Stimulated activated effector memory CD8-positive, alpha-beta T cell treated with anti-CD3 and anti-CD28 coated beads, Interleukin-12 subunit alpha, Interleukin-12 subunit beta, amount 100 ng/mL, for 72 hours (primary cell): Measurements from ENCODE around the gene GGT6.
A peak's percentile ranks its signal among the peaks of the same experiment; 100 is the strongest.

Experiments
- ATAC-seq: fragments of 150-1000 bp; cut with Tn5 transposase; 2 replicates; pipeline ENCODE4 v1.10.0; 2021
- DNase-seq, 2 donors: peaks; one replicate each; pipeline ENCODE4 v3.0.0; 2021 to 2022; ENCODE audit warnings: low spot score in 2 of 2
- H3K27ac Mint-ChIP-seq: one replicate; pipeline ENCODE4 v1.8.0; 2022; ENCODE audit warnings: mild to moderate bottlenecking, mixed read lengths
- H3K36me3 Mint-ChIP-seq: one replicate; pipeline ENCODE4 v1.8.0; 2022; ENCODE audit warnings: mild to moderate bottlenecking, mixed read lengths
- H3K4me1 Mint-ChIP-seq: one replicate; pipeline ENCODE4 v1.8.0; 2022; ENCODE audit warnings: mixed read lengths
- H3K4me3 Mint-ChIP-seq: one replicate; pipeline ENCODE4 v1.8.0; 2022; ENCODE audit warnings: mild to moderate bottlenecking, mixed read lengths
- H3K9me3 Mint-ChIP-seq: one replicate; pipeline ENCODE4 v1.8.0; 2022; ENCODE audit warnings: mixed read lengths

The GGT6 gene

GRCh38 chr17:4554997-4555799 is 5.2 kb downstream of the GGT6 start, which contains the start of gene MYBBP1A:
Gene MYBBP1A, minus strand, starts transcription at chr17:4555384. Its CDS starts 60 bp downstream, at chr17:4555324.
- H3K36me3 Mint-ChIP-seq, result peaks cover 54% of the 10 kb centered on the region
- H3K4me3 Mint-ChIP-seq, result peak within 1 kb of the TSS; percentile 89
- peak; percentile 94 for ATAC-seq
- peak; percentile 93 to 97 for DNase-seq
- H3K4me1 Mint-ChIP-seq, result peaks cover 32% of the 10 kb centered on the region
- H3K9me3 Mint-ChIP-seq, result no peaks in the 10 kb centered on the region
- peak within 1 kb of the TSS; percentile 95 for H3K27ac Mint-ChIP-seq

- DNase-seq (no peak), ATAC-seq (peak; percentile 2)
- H3K9me3 Mint-ChIP-seq, result no peaks in the 10 kb centered on the region
- H3K4me3 Mint-ChIP-seq, result peak overlapping the region; percentile 89
- peak overlapping the region; percentile 95 for H3K27ac Mint-ChIP-seq
- peaks cover 32% of the 10 kb centered on the region for H3K4me1 Mint-ChIP-seq
- peaks cover 60% of the 10 kb centered on the region for H3K36me3 Mint-ChIP-seq
Measured at GRCh38 chr17:4554441-4554996, 5.9 kb downstream of the GGT6 start.

- peak overlapping the region; percentile 89 for H3K4me3 Mint-ChIP-seq
- H3K36me3 Mint-ChIP-seq, result peaks cover 66% of the 10 kb centered on the region
- peak overlapping the region; percentile 95 for H3K27ac Mint-ChIP-seq
- DNase-seq, result no peak
- H3K9me3 Mint-ChIP-seq, result no peaks in the 10 kb centered on the region
- ATAC-seq, result no peak
- H3K4me1 Mint-ChIP-seq, result peaks cover 32% of the 10 kb centered on the region
Measured at GRCh38 chr17:4553669-4554068, 6.7 kb downstream of the GGT6 start.

GRCh38 chr17:4551796-4552525 is 8.4 kb downstream of the GGT6 start:
- H3K9me3 Mint-ChIP-seq, result no peaks in the 10 kb centered on the region
- ATAC-seq, result no peak
- H3K4me1 Mint-ChIP-seq, result peaks cover 27% of the 10 kb centered on the region
- H3K36me3 Mint-ChIP-seq, result peaks cover 82% of the 10 kb centered on the region
- H3K4me3 Mint-ChIP-seq, result no peak overlapping the region
- no peak for DNase-seq
- H3K27ac Mint-ChIP-seq, result no peak overlapping the region

- H3K4me3 Mint-ChIP-seq, result no peak overlapping the region
- H3K27ac Mint-ChIP-seq, result no peak overlapping the region
- peaks cover 25% of the 10 kb centered on the region for H3K4me1 Mint-ChIP-seq
- no peak for ATAC-seq
- peaks cover 90% of the 10 kb centered on the region for H3K36me3 Mint-ChIP-seq
- H3K9me3 Mint-ChIP-seq, result no peaks in the 10 kb centered on the region
- DNase-seq, result no peak
Measured at GRCh38 chr17:4551141-4551540, 9.2 kb downstream of the GGT6 start.

- Mint-ChIP-seq H3K9me3 (no peaks in the 10 kb centered on the region), H3K27ac (no peak overlapping the region), H3K4me3 (no peak overlapping the region), H3K36me3 (peaks cover 96% of the 10 kb centered on the region), H3K4me1 (peaks cover 19% of the 10 kb centered on the region)
- no peak for ATAC-seq
- no peak for DNase-seq
Measured at GRCh38 chr17:4550534-4551039, 9.8 kb downstream of the GGT6 start.

- Mint-ChIP-seq H3K9me3 (no peaks in the 10 kb centered on the region), H3K4me3 (no peak overlapping the region), H3K27ac (no peak overlapping the region), H3K4me1 (peaks cover 14% of the 10 kb centered on the region), H3K36me3 (peaks cover 96% of the 10 kb centered on the region)
- DNase-seq (no peak), ATAC-seq (no peak)
Measured at GRCh38 chr17:4549781-4550533, 10.4 kb downstream of the GGT6 start.

GRCh38 chr17:4548721-4549531 is 11.5 kb downstream of the GGT6 start:
- DNase-seq (no peak), ATAC-seq (no peak)
- Mint-ChIP-seq H3K4me1 (peaks cover 4% of the 10 kb centered on the region), H3K27ac (peak overlapping the region; percentile 43), H3K4me3 (no peak overlapping the region), H3K9me3 (no peaks in the 10 kb centered on the region), H3K36me3 (peaks cover 93% of the 10 kb centered on the region)

GRCh38 chr17:4548061-4548461 is 12.3 kb downstream of the GGT6 start:
- Mint-ChIP-seq H3K4me1 (no peaks in the 10 kb centered on the region), H3K9me3 (no peaks in the 10 kb centered on the region), H3K4me3 (no peak overlapping the region), H3K36me3 (peaks cover 92% of the 10 kb centered on the region), H3K27ac (no peak overlapping the region)
- ATAC-seq, result no peak
- DNase-seq, result no peak

- H3K36me3 Mint-ChIP-seq, result peaks cover 92% of the 10 kb centered on the region
- H3K4me3 Mint-ChIP-seq, result no peak overlapping the region
- no peak overlapping the region for H3K27ac Mint-ChIP-seq
- DNase-seq, result no peak
- no peaks in the 10 kb centered on the region for H3K4me1 Mint-ChIP-seq
- no peaks in the 10 kb centered on the region for H3K9me3 Mint-ChIP-seq
- no peak for ATAC-seq
Measured at GRCh38 chr17:4547118-4547906, 13.1 kb downstream of the GGT6 start.

GRCh38 chr17:4545217-4545951 is 15.0 kb downstream of the GGT6 start:
- Mint-ChIP-seq H3K27ac (no peak overlapping the region), H3K9me3 (no peaks in the 10 kb centered on the region), H3K4me3 (no peak overlapping the region), H3K36me3 (peaks cover 91% of the 10 kb centered on the region), H3K4me1 (no peaks in the 10 kb centered on the region)
- DNase-seq, result no peak
- no peak for ATAC-seq

GRCh38 chr17:4544951-4545216 is 15.5 kb downstream of the GGT6 start:
- Mint-ChIP-seq H3K36me3 (peaks cover 91% of the 10 kb centered on the region), H3K4me1 (no peaks in the 10 kb centered on the region), H3K27ac (no peak overlapping the region), H3K9me3 (no peaks in the 10 kb centered on the region), H3K4me3 (no peak overlapping the region)
- DNase-seq (no peak), ATAC-seq (no peak)

GRCh38 chr17:4544135-4544950 is 16.0 kb downstream of the GGT6 start:
- no peak for DNase-seq
- H3K36me3 Mint-ChIP-seq, result peaks cover 91% of the 10 kb centered on the region
- no peaks in the 10 kb centered on the region for H3K4me1 Mint-ChIP-seq
- no peaks in the 10 kb centered on the region for H3K9me3 Mint-ChIP-seq
- no peak for ATAC-seq
- no peak overlapping the region for H3K27ac Mint-ChIP-seq
- H3K4me3 Mint-ChIP-seq, result no peak overlapping the region
